Tibial artery (tissue), 4 donors: ENCODE data around the gene CHST11.

Experiments
- DNase-seq, 2 donors: peaks; one replicate each; pipeline ENCODE4 v3.0.0-alpha.2; 2019
- H3K27ac ChIP-seq, 2 donors: fragments of 200-600 bp; sonication (generic) in 1 of 2; 1 replicate in 1 of 2; 2 replicates in 1 of 2; pipeline ENCODE4 v1.5.1; 2018 to 2019; ENCODE audit warnings: mild to moderate bottlenecking in 1 of 2
- H3K27me3 ChIP-seq, 2 donors: fragments of 200-600 bp; sonication (generic) in 1 of 2; one replicate each; pipeline versions ENCODE4 v1.5.1 to v1.6.0; 2016 to 2019
- H3K36me3 ChIP-seq, 3 donors: fragments of 200-600 bp; sonication (generic) in 2 of 3; one replicate each; pipeline ENCODE4 v1.5.1; 2016 to 2019; ENCODE audit warnings: mild to moderate bottlenecking in 2 of 3
- H3K4me1 ChIP-seq, 4 donors: fragments of 200-600 bp; sonication (generic) in 2 of 4; 1 replicate in 3 of 4; 2 replicates in 1 of 4; pipeline ENCODE4 v1.5.1; 2016 to 2019
- H3K4me3 ChIP-seq, 2 donors: fragments of 200-600 bp; sonication (generic) in 1 of 2; 1 replicate in 1 of 2; 2 replicates in 1 of 2; pipeline ENCODE4 v1.5.1; 2018 to 2019; ENCODE audit warnings: mild to moderate bottlenecking in 2 of 2
- H3K9me3 ChIP-seq, 3 donors: fragments of 200-600 bp; sonication (generic) in 1 of 3; one replicate each; pipeline ENCODE4 v1.5.1; 2016 to 2019
- CTCF ChIP-seq, 2 experiments: fragments of 200-600 bp in 1 of 2; fragments of 450-650 bp in 1 of 2; IDR thresholded peaks; one replicate each; pipeline ENCODE4 v1.5.1; 2017 to 2019; ENCODE audit warnings: antibody characterized with exemption in 2 of 2, mild to moderate bottlenecking in 1 of 2, moderate library complexity in 1 of 2
- intact Hi-C: fragments of 100-400 bp; cut with DNase I; formaldehyde crosslinking; loops from one replicate; pipeline ENCODE4 v1.15.0; 2023; ENCODE audit warnings: low total_unique reads

The CHST11 gene

GRCh38 chr12:104499668-104500332 lies 43.1 kb downstream of the CHST11 start:
- Histone ChIP-seq H3K27ac (no peak overlapping the region), H3K36me3 (no peaks in the 10 kb centered on the region), H3K27me3 (no peaks in the 10 kb centered on the region), H3K9me3 (no peaks in the 10 kb centered on the region), H3K4me3 (no peak overlapping the region), H3K4me1 (peaks cover 0 to 9% (median 2%) of the 10 kb centered on the region in 4 donors)
- DNase-seq = no peak
- TF ChIP-seq CTCF (IDR thresholded peaks at IDR 0.05) = no peak
- intact Hi-C loops = no loop called here

GRCh38 chr12:104501115-104501514 lies 44.4 kb downstream of the CHST11 start:
- intact Hi-C loops = no loop called here
- no peak overlapping the region for H3K27ac ChIP-seq
- H3K4me3 ChIP-seq = no peak overlapping the region
- no peaks in the 10 kb centered on the region for H3K27me3 ChIP-seq
- TF ChIP-seq CTCF (IDR thresholded peaks at IDR 0.05) = no peak
- peaks cover 0 to 14% (median 2%) of the 10 kb centered on the region in 4 donors for H3K4me1 ChIP-seq
- no peak for DNase-seq
- no peaks in the 10 kb centered on the region for H3K9me3 ChIP-seq
- H3K36me3 ChIP-seq = no peaks in the 10 kb centered on the region

GRCh38 chr12:104501660-104502059 lies 44.9 kb downstream of the CHST11 start:
- no peak for DNase-seq
- intact Hi-C loops = no loop called here

GRCh38 chr12:104502217-104502616 lies 45.5 kb downstream of the CHST11 start:
- Histone ChIP-seq H3K4me1 (peaks cover 0 to 9% (median 5%) of the 10 kb centered on the region in 4 donors), H3K9me3 (no peaks in the 10 kb centered on the region), H3K36me3 (no peaks in the 10 kb centered on the region), H3K4me3 (no peak overlapping the region), H3K27ac (no peak overlapping the region), H3K27me3 (no peaks in the 10 kb centered on the region)
- DNase-seq = no peak
- intact Hi-C loops = no loop called here
- no peak for TF ChIP-seq CTCF (IDR thresholded peaks at IDR 0.05)

More at GRCh38 chr12:104501660-104502059, 44.9 kb downstream of the CHST11 start:
- TF ChIP-seq CTCF (IDR thresholded peaks at IDR 0.05) = no peak
- H3K4me3 ChIP-seq = no peak overlapping the region
- H3K9me3 ChIP-seq = no peaks in the 10 kb centered on the region
- H3K27me3 ChIP-seq = no peaks in the 10 kb centered on the region
- H3K36me3 ChIP-seq = no peaks in the 10 kb centered on the region
- H3K27ac ChIP-seq = no peak overlapping the region
- peaks cover 0 to 8% (median 5%) of the 10 kb centered on the region in 4 donors for H3K4me1 ChIP-seq

GRCh38 chr12:104502638-104503037 lies 45.9 kb downstream of the CHST11 start:
- no peak overlapping the region for H3K4me3 ChIP-seq
- no peaks in the 10 kb centered on the region for H3K36me3 ChIP-seq
- no peak overlapping the region for H3K27ac ChIP-seq
- H3K4me1 ChIP-seq = peaks cover 0 to 9% (median 5%) of the 10 kb centered on the region in 4 donors
- TF ChIP-seq CTCF (IDR thresholded peaks at IDR 0.05) = no peak
- intact Hi-C loops = no loop called here
- no peak for DNase-seq
- H3K9me3 ChIP-seq = no peaks in the 10 kb centered on the region
- no peaks in the 10 kb centered on the region for H3K27me3 ChIP-seq
